Lung (tissue), 13 donors: ENCODE data around the gene JPT2. TPM values are rescaled to one million over a fixed set of nuclear protein-coding genes. Genes with fewer than 3 reads are reported as not detected.

Experiments
- ATAC-seq: fragments of 200-7000 bp; cut with Tn5 transposase; one replicate; pipeline ENCODE4 v1.9.1; 2020; ENCODE audit warnings: moderate number of reproducible peaks; ENCODE audit not compliant: insufficient read depth, low FRiP score
- DNase-seq, 3 donors: peaks; one replicate each; pipeline ENCODE4 v3.0.0-alpha.2; 2013 to 2017
- H3K27ac ChIP-seq, 2 donors: one replicate each; pipeline ENCODE4 v1.5.1; 2013; ENCODE audit warnings: mild to moderate bottlenecking in 2 of 2, moderate library complexity in 2 of 2, control low read depth in 1 of 2, inconsistent platforms in 1 of 2, low read depth in 1 of 2, low read length in 1 of 2
- H3K27me3 ChIP-seq, 3 donors: one replicate each; pipeline ENCODE4 v1.5.1; 2013; ENCODE audit warnings: low read length in 2 of 3; ENCODE audit not compliant: control insufficient read depth in 3 of 3, insufficient read depth in 3 of 3
- H3K36me3 ChIP-seq, 4 donors: one replicate each; pipeline ENCODE4 v1.5.1; 2013; ENCODE audit warnings: low read length in 4 of 4, mild to moderate bottlenecking in 1 of 4, moderate library complexity in 1 of 4; ENCODE audit not compliant: control insufficient read depth in 4 of 4, insufficient read depth in 4 of 4
- H3K4me1 ChIP-seq, 5 donors: one replicate each; pipeline ENCODE4 v1.5.1; 2013; ENCODE audit warnings: low read length in 5 of 5, mild to moderate bottlenecking in 2 of 5, moderate library complexity in 1 of 5; ENCODE audit not compliant: control insufficient read depth in 5 of 5, insufficient read depth in 5 of 5
- H3K4me3 ChIP-seq: one replicate; pipeline ENCODE4 v1.5.1; 2013; ENCODE audit warnings: mild to moderate bottlenecking, control low read depth, moderate library complexity
- H3K9ac ChIP-seq, 2 donors: one replicate each; pipeline ENCODE4 v1.5.1; 2013; ENCODE audit warnings: low read length in 2 of 2, control low read depth in 1 of 2; ENCODE audit not compliant: insufficient read depth in 1 of 2
- H3K9me3 ChIP-seq, 4 donors: one replicate each; pipeline ENCODE4 v1.5.1; 2013; ENCODE audit warnings: low read length in 3 of 4, mild to moderate bottlenecking in 1 of 4, moderate library complexity in 1 of 4; ENCODE audit not compliant: control insufficient read depth in 4 of 4, insufficient read depth in 3 of 4
- CTCF ChIP-seq: IDR thresholded peaks from 2 replicates; pipeline ENCODE4 v1.5.1; 2012; ENCODE audit warnings: mild to moderate bottlenecking; ENCODE audit errors: control extremely low read depth, extremely low read depth
- WGBS, 2 donors: extraction: QIAGEN DNeasy Blood & Tissue Kit; methylation state at CpG; one replicate each; pipeline ENCODE4 v1.1.7; 2013; 5-methylcytosine and 5-hydroxymethylcytosine counted together
- polyA plus RNA-seq, 2 donors: library from polyadenylated mRNA; stranded (reverse); fragments of 200-250 nt; gene quantifications; one replicate each; pipeline ENCODE4 v1.2.1, GENCODE V29; 2013
- small RNA-seq: library from RNA; depleted of rRNA; stranded (forward); fragments of <200 nt; gene quantifications from one replicate; pipeline ENCODE3, GENCODE V24; 2014; ENCODE audit warnings: low replicate concordance
- total RNA-seq, 2 donors: library from RNA; depleted of rRNA in 1 of 2; stranded (reverse); fragments of >200 nt in 1 of 2; gene quantifications; one replicate each; pipeline ENCODE4 v1.2.1, GENCODE V29; 2014 to 2021
- donor health status: control.
- donor health status: control.
- donor health status: Bipolar disorder and iron deficiency.
- donor health status: healthy.
- donor health status: DM: yes; HTN: yes; CAD: no.

JPT2 gene
- total and polyA plus RNA-seq, 4 donors, result 28.7 to 71.9 (median 51.6) TPM

DNA sequence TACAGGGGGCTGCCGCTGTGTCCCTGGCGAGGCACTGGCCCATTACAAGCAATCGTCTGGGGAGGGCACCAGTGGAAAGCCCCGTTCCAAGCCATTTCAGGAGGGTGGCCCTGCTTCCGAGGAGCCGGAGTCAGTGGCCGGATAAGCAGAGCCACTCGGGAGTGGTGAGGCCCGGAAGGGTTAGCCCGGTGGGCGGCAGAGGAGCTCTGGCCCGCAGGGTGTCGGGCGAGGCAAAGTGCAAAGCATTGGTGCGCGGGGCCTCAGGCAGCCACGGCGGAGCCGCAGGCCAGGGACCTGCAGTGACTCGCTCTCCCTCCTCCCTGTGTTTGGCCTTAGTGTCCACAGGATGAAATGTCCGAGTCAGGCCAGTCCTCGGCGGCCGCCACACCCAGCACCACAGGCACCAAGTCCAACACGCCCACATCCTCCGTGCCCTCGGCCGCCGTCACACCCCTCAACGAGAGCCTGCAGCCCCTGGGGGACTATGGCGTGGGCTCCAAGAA is 68.7 kb downstream of the JPT2 start:
- 96 to 97% methylated on average over 31 of the region's 31 CpGs for WGBS, 2 donors
- H3K4me1 ChIP-seq, result no peaks in the 10 kb centered on the region
- ATAC-seq, result no peak
- TF ChIP-seq CTCF, result no peak
- DNase-seq, result no peak
- no peak overlapping the region for H3K27ac ChIP-seq
- H3K9me3 ChIP-seq, result no peaks in the 10 kb centered on the region
- no peaks in the 10 kb centered on the region for H3K27me3 ChIP-seq
- peaks cover 7 to 71% (median 21%) of the 10 kb centered on the region in 4 donors for H3K36me3 ChIP-seq
- no peak overlapping the region for H3K9ac ChIP-seq
- no peak overlapping the region for H3K4me3 ChIP-seq

DNA sequence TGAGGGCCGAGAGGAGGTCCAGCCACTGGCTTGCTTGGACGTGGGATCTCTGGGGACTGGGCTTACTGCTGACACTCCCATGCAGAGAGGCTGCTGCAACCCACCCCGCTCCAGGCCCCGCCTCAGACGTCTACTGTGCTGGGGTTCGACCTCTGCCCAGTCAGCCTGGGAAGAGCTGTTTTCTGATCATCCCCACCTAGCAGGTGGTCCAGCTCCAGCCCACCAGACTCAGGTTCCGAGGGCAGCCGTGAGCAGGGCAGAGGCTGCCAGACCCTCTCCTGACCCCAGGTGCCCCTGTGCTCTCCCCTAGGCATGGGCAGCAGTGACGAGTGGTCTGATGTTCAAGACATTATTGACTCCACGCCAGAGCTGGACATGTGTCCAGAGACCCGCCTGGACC is 69.9 kb downstream of the JPT2 start:
- no peak overlapping the region for H3K4me3 ChIP-seq
- no peak overlapping the region for H3K27ac ChIP-seq
- H3K9ac ChIP-seq, result no peak overlapping the region
- ATAC-seq (no peak), DNase-seq (no peak)
- H3K36me3 ChIP-seq, result peaks cover 11 to 73% (median 26%) of the 10 kb centered on the region in 4 donors
- H3K4me1 ChIP-seq, result no peaks in the 10 kb centered on the region
- H3K9me3 ChIP-seq, result no peaks in the 10 kb centered on the region
- TF ChIP-seq CTCF, result no peak
- H3K27me3 ChIP-seq, result no peaks in the 10 kb centered on the region
- WGBS, 2 donors, result 88 to 93% methylated on average over 11 of the region's 11 CpGs

DNA sequence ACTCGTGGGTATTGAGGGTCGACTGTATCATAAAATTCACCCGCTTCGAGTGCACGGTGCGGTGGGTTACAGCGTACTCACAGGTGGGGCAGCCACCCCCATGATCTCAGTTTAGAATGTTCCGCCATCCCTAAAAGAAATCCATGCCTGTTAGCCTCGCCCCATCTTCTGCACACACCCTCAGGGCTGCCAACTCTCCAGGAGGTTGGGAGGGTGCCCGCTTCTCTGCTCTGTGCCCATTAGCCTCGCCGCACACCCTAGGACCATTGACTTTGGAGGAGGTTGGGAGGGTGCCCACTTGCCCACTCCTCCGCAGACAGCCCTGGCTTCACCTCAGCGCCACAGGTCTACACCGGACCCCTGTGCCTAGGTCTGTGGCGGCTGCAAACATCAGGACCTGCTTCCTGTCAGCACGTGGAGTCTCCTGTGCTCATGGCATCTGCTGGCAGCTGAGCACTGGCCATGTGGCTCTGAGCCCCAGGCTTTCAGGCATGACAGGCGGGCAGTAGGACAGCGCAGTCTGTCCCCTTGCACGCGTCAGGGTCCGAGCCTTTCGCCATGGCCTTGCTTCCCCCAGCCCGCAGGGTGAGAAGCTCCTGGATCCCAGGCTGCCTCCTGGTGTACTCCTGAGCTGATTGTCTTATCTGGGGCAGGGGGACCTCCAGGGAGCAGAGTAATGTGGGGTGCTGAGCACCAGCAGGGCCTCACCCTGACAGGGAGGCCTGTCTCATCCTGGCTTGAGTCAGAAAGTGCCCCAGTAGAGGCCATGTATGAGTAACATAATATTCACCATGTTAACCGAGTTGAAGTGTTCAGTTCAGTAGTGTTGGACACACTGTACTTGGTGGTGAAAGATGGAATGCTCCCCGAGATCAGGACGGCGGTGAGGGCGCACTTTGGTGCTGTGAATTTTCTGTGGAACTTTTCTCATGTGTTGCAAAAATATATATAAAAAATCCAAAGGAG is 71.4 kb downstream of the JPT2 start:
- no peak overlapping the region for H3K4me3 ChIP-seq
- H3K27ac ChIP-seq, result no peak overlapping the region
- no peaks in the 10 kb centered on the region for H3K27me3 ChIP-seq
- no peak overlapping the region for H3K9ac ChIP-seq
- no peaks in the 10 kb centered on the region for H3K4me1 ChIP-seq
- no peak for TF ChIP-seq CTCF
- ATAC-seq, result no peak
- peaks cover 8 to 64% (median 25%) of the 10 kb centered on the region in 4 donors for H3K36me3 ChIP-seq
- no peaks in the 10 kb centered on the region for H3K9me3 ChIP-seq
- 96% methylated on average over 29 of the region's 29 CpGs for WGBS, 2 donors
- DNase-seq, result no peak

Small RNAs within 50 kb of the gene (small RNA-seq; reads per million reads assigned to genes)
- gene MIR3177, result 0.06 reads per million

Other genes starting within 250 kb of the JPT2 start
- gene PERCC1, start 247.2 kb upstream of the JPT2 start, total RNA-seq, result under 1 TPM; 0.46 to 0.57 TPM
- under 1 TPM in 1 of 2 donors, not detected in 1; 0.12 TPM for gene PERCC1, start 247.2 kb upstream of the JPT2 start, polyA plus RNA-seq
- gene CCDC154, start 233.7 kb upstream of the JPT2 start, total RNA-seq, result 1 to 10 TPM in 1 of 2 donors, under 1 TPM in 1; 0.63 to 1.3 TPM
- gene CCDC154, start 233.7 kb upstream of the JPT2 start, polyA plus RNA-seq, result 1 to 10 TPM; 1.5 to 4.5 TPM
- gene CLCN7, start 203.3 kb upstream of the JPT2 start, total RNA-seq, result 100 to 1,000 TPM in 1 of 2 donors, 10 to 100 TPM in 1; 73.3 to 103 TPM
- 100 to 1,000 TPM in 1 of 2 donors, 10 to 100 TPM in 1; 61.1 to 119 TPM for gene CLCN7, start 203.3 kb upstream of the JPT2 start, polyA plus RNA-seq
- gene PTX4, start 189.3 kb upstream of the JPT2 start, total RNA-seq, result under 1 TPM; 0.25 to 0.31 TPM
- gene PTX4, start 189.3 kb upstream of the JPT2 start, polyA plus RNA-seq, result under 1 TPM in 1 of 2 donors, not detected in 1; 0.02 TPM
- 10 to 100 TPM; 24.4 to 46.3 TPM for gene TELO2, start 184.9 kb upstream of the JPT2 start, total RNA-seq
- 10 to 100 TPM; 39.2 to 64.2 TPM for gene TELO2, start 184.9 kb upstream of the JPT2 start, polyA plus RNA-seq
- 10 to 100 TPM; 24.7 to 49.2 TPM for gene TMEM204, start 144.6 kb upstream of the JPT2 start, total RNA-seq
- 100 to 1,000 TPM in 1 of 2 donors, 10 to 100 TPM in 1; 31.6 to 116 TPM for gene TMEM204, start 144.6 kb upstream of the JPT2 start, polyA plus RNA-seq
- gene IFT140, start 66.2 kb upstream of the JPT2 start, total RNA-seq, result 10 to 100 TPM; 42.4 to 48.5 TPM
- 10 to 100 TPM; 13.6 to 24.8 TPM for gene IFT140, start 66.2 kb upstream of the JPT2 start, polyA plus RNA-seq
- gene CRAMP1, start 65.9 kb upstream of the JPT2 start, total RNA-seq, result 10 to 100 TPM; 16.3 to 20.4 TPM
- gene CRAMP1, start 65.9 kb upstream of the JPT2 start, polyA plus RNA-seq, result 1 to 10 TPM; 6.6 to 8.7 TPM
- gene MAPK8IP3, start 27.9 kb downstream of the JPT2 start, total RNA-seq, result 10 to 100 TPM; 51.5 to 75.7 TPM
- 10 to 100 TPM; 40.3 to 76.7 TPM for gene MAPK8IP3, start 27.9 kb downstream of the JPT2 start, polyA plus RNA-seq
- gene NME3, start 93.3 kb downstream of the JPT2 start, total RNA-seq, result 10 to 100 TPM; 25.1 to 66.1 TPM
- gene NME3, start 93.3 kb downstream of the JPT2 start, polyA plus RNA-seq, result 100 to 1,000 TPM in 1 of 2 donors, 10 to 100 TPM in 1; 67.6 to 197 TPM
- 10 to 100 TPM; 10.0 to 30.2 TPM for gene EME2, start 94.5 kb downstream of the JPT2 start, total RNA-seq
- gene EME2, start 94.5 kb downstream of the JPT2 start, polyA plus RNA-seq, result 1 to 10 TPM; 8.6 to 9.5 TPM
- gene MRPS34, start 94.9 kb downstream of the JPT2 start, total RNA-seq, result 10 to 100 TPM; 40.1 to 90.7 TPM
- 100 to 1,000 TPM; 110 TPM for gene MRPS34, start 94.9 kb downstream of the JPT2 start, polyA plus RNA-seq
- 10 to 100 TPM; 39.8 to 55.3 TPM for gene SPSB3, start 104.3 kb downstream of the JPT2 start, total RNA-seq
- 10 to 100 TPM; 46.5 to 76.1 TPM for gene SPSB3, start 104.3 kb downstream of the JPT2 start, polyA plus RNA-seq
- 10 to 100 TPM; 38.9 to 64.2 TPM for gene NUBP2, start 104.7 kb downstream of the JPT2 start, total RNA-seq
- gene NUBP2, start 104.7 kb downstream of the JPT2 start, polyA plus RNA-seq, result 10 to 100 TPM; 67.1 to 70.2 TPM
- gene IGFALS, start 115.4 kb downstream of the JPT2 start, total RNA-seq, result 1 to 10 TPM; 1.4 to 4.4 TPM
- 1 to 10 TPM; 1.2 to 1.7 TPM for gene IGFALS, start 115.4 kb downstream of the JPT2 start, polyA plus RNA-seq
- 10 to 100 TPM; 51.2 to 69.3 TPM for gene HAGH, start 148.5 kb downstream of the JPT2 start, total RNA-seq
- 10 to 100 TPM; 91.2 to 99.7 TPM for gene HAGH, start 148.5 kb downstream of the JPT2 start, polyA plus RNA-seq
- 10 to 100 TPM; 24.5 to 26.8 TPM for gene FAHD1, start 148.9 kb downstream of the JPT2 start, total RNA-seq
- gene FAHD1, start 148.9 kb downstream of the JPT2 start, polyA plus RNA-seq, result 10 to 100 TPM; 17.2 to 32.1 TPM
- under 1 TPM in 1 of 2 donors, not detected in 1; 0.21 TPM for gene MEIOB, start 193.9 kb downstream of the JPT2 start, total RNA-seq
- under 1 TPM in 1 of 2 donors, not detected in 1; 0.28 TPM for gene MEIOB, start 193.9 kb downstream of the JPT2 start, polyA plus RNA-seq
- gene HS3ST6, start 240.1 kb downstream of the JPT2 start, total RNA-seq, result 1 to 10 TPM in 1 of 2 donors, under 1 TPM in 1; 0.40 to 5.9 TPM
- gene HS3ST6, start 240.1 kb downstream of the JPT2 start, polyA plus RNA-seq, result 1 to 10 TPM in 1 of 2 donors, under 1 TPM in 1; 0.71 to 2.1 TPM